Keratinocyte (primary cell): ENCODE results near the gene POMT2. TPM values are rescaled to one million over a fixed set of nuclear protein-coding genes. Genes with fewer than 3 reads are reported as not detected.

Experiments
- DNase-seq: peaks from one replicate; pipeline ENCODE4 v3.0.0-alpha.2; 2011; ENCODE audit warnings: low read depth, missing footprints, low spot score
- FAIRE-seq: peaks from 2 replicates; lab custom pipeline; 2011; peaks lifted over from hg19 to GRCh38; lab: Jason Lieb, UNC
- H2AFZ ChIP-seq: 2 replicates; pipeline ENCODE4 v1.6.0; 2012; ENCODE audit warnings: low read length, control low read depth, inconsistent platforms; ENCODE audit not compliant: control insufficient read depth
- H3K27ac ChIP-seq: 2 replicates; pipeline ENCODE4 v1.5.1; 2011; ENCODE audit warnings: low read length; ENCODE audit not compliant: control insufficient read depth, insufficient read depth
- H3K27me3 ChIP-seq: 3 replicates; pipeline ENCODE4 v1.6.0; 2011; ENCODE audit warnings: low read length; ENCODE audit not compliant: control insufficient read depth, insufficient read depth; ENCODE audit errors: extremely low read depth
- H3K36me3 ChIP-seq, 2 experiments: 2 replicates in 1 of 2; 3 replicates in 1 of 2; pipeline ENCODE4 v1.5.1; 2011; ENCODE audit warnings: low read length in 2 of 2, mild to moderate bottlenecking in 1 of 2; ENCODE audit not compliant: control insufficient read depth in 2 of 2, insufficient read depth in 2 of 2; ENCODE audit errors: extremely low read depth in 1 of 2
- H3K4me1 ChIP-seq: 3 replicates; pipeline ENCODE4 v1.5.1; 2011; ENCODE audit warnings: low read length; ENCODE audit not compliant: control insufficient read depth, insufficient read depth; ENCODE audit errors: extremely low read depth
- H3K4me2 ChIP-seq: 3 replicates; pipeline ENCODE4 v1.6.0; 2011; ENCODE audit warnings: low read depth, low read length; ENCODE audit not compliant: control insufficient read depth, insufficient read depth; ENCODE audit errors: extremely low read depth
- H3K4me3 ChIP-seq, 3 experiments: fragments of 200-600 bp in 1 of 3; sonication (generic) in 1 of 3; 2 replicates in 2 of 3; 3 replicates in 1 of 3; pipeline ENCODE4 v1.5.1; 2011 to 2016; ENCODE audit warnings: low read length in 3 of 3, mild to moderate bottlenecking in 3 of 3, control low read depth in 2 of 3, inconsistent platforms in 1 of 3, low read depth in 1 of 3, mixed read lengths in 1 of 3, mixed run types in 1 of 3, moderate library complexity in 1 of 3; ENCODE audit not compliant: control insufficient read depth in 2 of 3, insufficient read depth in 2 of 3; ENCODE audit errors: extremely low read depth in 1 of 3
- H3K79me2 ChIP-seq: 2 replicates; pipeline ENCODE4 v1.6.0; 2012; ENCODE audit warnings: low read length; ENCODE audit not compliant: control insufficient read depth, insufficient read depth
- H3K9ac ChIP-seq: 3 replicates; pipeline ENCODE4 v1.6.0; 2011; ENCODE audit warnings: low read length; ENCODE audit not compliant: control insufficient read depth, insufficient read depth; ENCODE audit errors: extremely low read depth
- H3K9me1 ChIP-seq: 3 replicates; pipeline ENCODE4 v1.6.0; 2011; ENCODE audit warnings: low read length; ENCODE audit not compliant: control insufficient read depth, insufficient read depth; ENCODE audit errors: extremely low read depth
- H3K9me3 ChIP-seq: 2 replicates; pipeline ENCODE4 v1.5.1; 2012; ENCODE audit warnings: low read depth, low read length; ENCODE audit not compliant: control insufficient read depth
- H4K20me1 ChIP-seq: 3 replicates; pipeline ENCODE4 v1.6.0; 2011; ENCODE audit warnings: low read length; ENCODE audit not compliant: control insufficient read depth, insufficient read depth; ENCODE audit errors: extremely low read depth
- CTCF ChIP-seq, 3 experiments: IDR thresholded peaks in 1 of 3; conservative IDR thresholded peaks in 1 of 3; optimal IDR thresholded peaks in 1 of 3; 2 replicates in 2 of 3; 3 replicates in 1 of 3; pipeline versions ENCODE3 to v1.5.1; 2011; ENCODE audit warnings: low read length in 3 of 3, mild to moderate bottlenecking in 3 of 3, moderate library complexity in 2 of 3, control low read depth in 1 of 3, inconsistent platforms in 1 of 3; ENCODE audit not compliant: insufficient read depth in 2 of 3; ENCODE audit errors: extremely low read depth in 1 of 3
- EZH2 ChIP-seq: IDR thresholded peaks from one replicate; pipeline ENCODE4 v1.6.1; 2012; ENCODE audit warnings: inconsistent platforms, mild to moderate bottlenecking, low read length, moderate library complexity
- dilution Hi-C: fragments of 300-500 bp; cut with MboI; formaldehyde crosslinking; loops from one replicate; pipeline ENCODE4 v1.7.0; 2020; ENCODE audit warnings: low sequenced_read_pairs; ENCODE audit not compliant: extremely low pct_ligation_motif_present
- polyA plus RNA-seq, 5 experiments: library from polyadenylated mRNA; depleted of rRNA in 3 of 5; stranded (reverse) in 3 of 5; stranded (forward) in 1 of 5; unstranded in 1 of 5; fragments of >200 nt; gene quantifications; 1 replicate in 1 of 5; 2 replicates in 3 of 5; 3 replicates in 1 of 5; pipeline versions ENCODE4 v1.2.1 to v1.2.3, GENCODE V29; 2011 to 2012; ENCODE audit warnings: missing spikeins in 2 of 5, low read depth in 1 of 5, low replicate concordance in 1 of 5

Gene POMT2
- polyA plus RNA-seq, 1 donor (not counting 4 experiments of a cell fraction or from before 2014, with no cell fraction given) = 21.1 TPM

GRCh38 chr14:77305696-77306095 is 15.0 kb downstream of the POMT2 start:
- H3K4me2 ChIP-seq = no peak overlapping the region
- no peak overlapping the region for H3K4me3 ChIP-seq
- DNase-seq (no peak), FAIRE-seq (no peak)
- TF ChIP-seq EZH2 (no peak), CTCF (optimal IDR thresholded peaks at IDR 0.05 in 1 of 3, IDR thresholded peaks at IDR 0.05 in 1 of 3, conservative IDR thresholded peaks at IDR 0.05 in 1 of 3; ENCODE audit: extremely low read depth in 1 of 3, insufficient read depth in 2 of 3, low read length in 3 of 3) (no peak)
- no peak overlapping the region for H3K27ac ChIP-seq
- H3K9ac ChIP-seq = no peak overlapping the region
- dilution Hi-C loops = no loop called here
- H2AFZ ChIP-seq = no peak overlapping the region
- H3K9me1 ChIP-seq = peaks cover 2% of the 10 kb centered on the region
- no peaks in the 10 kb centered on the region for H3K9me3 ChIP-seq
- H3K4me1 ChIP-seq = peaks cover 30% of the 10 kb centered on the region
- no peaks in the 10 kb centered on the region for H4K20me1 ChIP-seq
- H3K36me3 ChIP-seq = peaks cover 5% of the 10 kb centered on the region in 2 experiments
- H3K27me3 ChIP-seq = no peaks in the 10 kb centered on the region
- H3K79me2 ChIP-seq = no peaks in the 10 kb centered on the region

GRCh38 chr14:77303417-77304156 is 17.1 kb downstream of the POMT2 start:
- no peak overlapping the region for H3K4me3 ChIP-seq
- FAIRE-seq = peak; percentile 96
- peak overlapping the region; percentile 84 for H3K27ac ChIP-seq
- peak overlapping the region; percentile 58 for H3K4me2 ChIP-seq
- H3K27me3 ChIP-seq = no peaks in the 10 kb centered on the region
- peaks cover 30% of the 10 kb centered on the region for H3K4me1 ChIP-seq
- no peak overlapping the region for H2AFZ ChIP-seq
- H4K20me1 ChIP-seq = no peaks in the 10 kb centered on the region
- H3K36me3 ChIP-seq = peaks cover 9 to 17% of the 10 kb centered on the region in 2 experiments
- no peaks in the 10 kb centered on the region for H3K79me2 ChIP-seq
- peaks cover 2% of the 10 kb centered on the region for H3K9me1 ChIP-seq
- DNase-seq = peak; percentile 75
- peak overlapping the region; percentile 60 for H3K9ac ChIP-seq
- no peak for TF ChIP-seq EZH2
- peak in 1 of 3 experiments; percentile 0 for TF ChIP-seq CTCF (optimal IDR thresholded peaks at IDR 0.05 in 1 of 3, IDR thresholded peaks at IDR 0.05 in 1 of 3, conservative IDR thresholded peaks at IDR 0.05 in 1 of 3; ENCODE audit: extremely low read depth in 1 of 3, insufficient read depth in 2 of 3, low read length in 3 of 3)
- dilution Hi-C loops = no loop called here
- H3K9me3 ChIP-seq = no peaks in the 10 kb centered on the region
